WI38 (cell line): ENCODE results near the gene PLA2G15.

Source experiments
- H3K4me3 ChIP-seq: 2 replicates; pipeline ENCODE4 v1.5.1; 2011; ENCODE audit warnings: low read depth, mild to moderate bottlenecking, control low read depth, low read length
- CTCF ChIP-seq: IDR thresholded peaks from 2 replicates; pipeline ENCODE4 v1.5.1; 2012; ENCODE audit warnings: low read depth, mild to moderate bottlenecking, control low read depth, low read length

Gene PLA2G15

GRCh38 chr16:68236826-68237242, 8.3 kb upstream of the PLA2G15 start:
- TF ChIP-seq CTCF, result no peak
- peak overlapping the region; percentile 60 for H3K4me3 ChIP-seq

- TF ChIP-seq CTCF, result no peak
- peak overlapping the region; percentile 60 for H3K4me3 ChIP-seq
These were observed 7.7 kb upstream of the PLA2G15 start for GRCh38 chr16:68237243-68238028.

GRCh38 chr16:68238029-68238345, 7.2 kb upstream of the PLA2G15 start:
- TF ChIP-seq CTCF, result no peak
- peak overlapping the region; percentile 60 for H3K4me3 ChIP-seq

- no peak for TF ChIP-seq CTCF
- no peak overlapping the region for H3K4me3 ChIP-seq
These were observed 3.1 kb upstream of the PLA2G15 start for GRCh38 chr16:68242085-68242484.

- H3K4me3 ChIP-seq, result no peak overlapping the region
- no peak for TF ChIP-seq CTCF
These were observed 2.0 kb upstream of the PLA2G15 start for GRCh38 chr16:68242926-68243858.

GRCh38 chr16:68244481-68244902, 681 bp upstream of the PLA2G15 start:
- no peak for TF ChIP-seq CTCF
- peak overlapping the region; percentile 95 for H3K4me3 ChIP-seq

GRCh38 chr16:68246121-68246520, 948 bp downstream of the PLA2G15 start:
- peak overlapping the region; percentile 95 for H3K4me3 ChIP-seq
- TF ChIP-seq CTCF, result no peak
